Small intestine (tissue), 7 donors: Measurements from ENCODE around the gene GDPD1. TPM values are rescaled to one million over a fixed set of nuclear protein-coding genes. Genes with fewer than 3 reads are reported as not detected.
A peak's percentile ranks its signal among the peaks of the same experiment; 100 is the strongest.
"Not testable (repeated sequence)": the region's sequence is repeated elsewhere in the genome, so short reads cannot be mapped to it uniquely, and the experiment has no call there.

ENCODE experiments used
- DNase-seq, 2 donors: peaks; one replicate each; pipeline versions ENCODE4 v3.0.0 to v3.0.0-alpha.2; 2013
- FAIRE-seq: peaks from 2 replicates; lab custom pipeline; 2012; peaks lifted over from hg19 to GRCh38; lab: Jason Lieb, UNC
- H3K27ac ChIP-seq, 3 donors: one replicate each; pipeline ENCODE4 v1.5.1; 2013; ENCODE audit warnings: low read length in 2 of 3, mild to moderate bottlenecking in 2 of 3, control low read depth in 1 of 3, inconsistent platforms in 1 of 3, low read depth in 1 of 3, moderate library complexity in 1 of 3
- H3K27me3 ChIP-seq, 3 donors: one replicate each; pipeline ENCODE4 v1.6.1; 2013; ENCODE audit warnings: low read length in 3 of 3, inconsistent platforms in 1 of 3; ENCODE audit not compliant: control insufficient read depth in 3 of 3, insufficient read depth in 3 of 3
- H3K36me3 ChIP-seq, 3 donors: one replicate each; pipeline ENCODE4 v1.6.1; 2013; ENCODE audit warnings: low read length in 3 of 3, inconsistent platforms in 1 of 3, low read depth in 1 of 3, mild to moderate bottlenecking in 1 of 3, moderate library complexity in 1 of 3; ENCODE audit not compliant: control insufficient read depth in 3 of 3, insufficient read depth in 2 of 3
- H3K4me1 ChIP-seq, 3 donors: one replicate each; pipeline ENCODE4 v1.6.1; 2013; ENCODE audit warnings: low read length in 2 of 3, inconsistent platforms in 1 of 3, low read depth in 1 of 3, mild to moderate bottlenecking in 1 of 3, moderate library complexity in 1 of 3; ENCODE audit not compliant: control insufficient read depth in 3 of 3, insufficient read depth in 2 of 3
- H3K4me3 ChIP-seq, 3 donors: one replicate each; pipeline ENCODE4 v1.5.1; 2013; ENCODE audit warnings: low read length in 3 of 3, control low read depth in 1 of 3, inconsistent platforms in 1 of 3, low read depth in 1 of 3, mild to moderate bottlenecking in 1 of 3, moderate library complexity in 1 of 3
- H3K9me3 ChIP-seq, 2 donors: one replicate each; pipeline ENCODE4 v1.6.1; 2013; ENCODE audit warnings: low read depth in 1 of 2, low read length in 1 of 2; ENCODE audit not compliant: control insufficient read depth in 2 of 2, insufficient read depth in 1 of 2
- WGBS, 3 donors: extraction: QIAGEN DNeasy Blood & Tissue Kit; methylation state at CpG; one replicate each; pipeline ENCODE4 v1.1.7; 2013; 5-methylcytosine and 5-hydroxymethylcytosine counted together
- polyA plus RNA-seq, 4 donors: library from polyadenylated mRNA; stranded (reverse) in 3 of 4; unstranded in 1 of 4; fragments of 200-250 nt in 3 of 4; fragments of 120-200 nt in 1 of 4; gene quantifications; one replicate each; pipeline versions ENCODE4 v1.2.1 to v1.2.3, GENCODE V29; 2013
- donor health status: healthy with polysubstance abuse.
- donor health status: control.
- donor health status: control.
- donor health status: Bipolar disorder and iron deficiency.
- donor health status: healthy.

GDPD1 gene
- polyA plus RNA-seq, 4 donors, result 2.7 to 4.2 (median 3.9) TPM

DNA sequence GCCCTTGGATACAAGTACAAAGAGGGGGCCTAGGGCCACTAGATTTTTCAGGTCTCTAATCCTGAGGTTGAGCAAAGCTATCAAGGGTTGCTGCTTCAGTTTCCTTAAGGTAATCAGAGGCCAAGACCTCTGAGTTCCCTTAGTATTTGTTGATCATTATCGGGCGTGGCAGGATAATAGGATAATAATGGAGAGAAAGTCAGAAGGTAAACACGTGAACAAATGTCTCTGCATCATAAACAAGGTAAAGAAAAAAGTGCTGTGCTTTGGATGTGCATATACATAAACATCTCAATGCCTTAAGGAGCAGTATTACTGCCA, 69.6 kb downstream of the GDPD1 start:
- no peak overlapping the region for H3K4me3 ChIP-seq
- WGBS, 3 donors, result 4 to 56% (median 20%) methylated on average over 3 of the region's 3 CpGs
- no peak for FAIRE-seq
- no peaks in the 10 kb centered on the region for H3K9me3 ChIP-seq
- peak; percentile 41 to 79 for DNase-seq
- H3K27me3 ChIP-seq, result no peaks in the 10 kb centered on the region
- H3K36me3 ChIP-seq, result no peaks in the 10 kb centered on the region
- peaks cover 0 to 6% (median 3%) of the 10 kb centered on the region in 3 donors for H3K4me1 ChIP-seq
- peak overlapping the region; percentile 28 to 71 (median 64) for H3K27ac ChIP-seq

- not testable (repeated sequence) for H3K36me3 ChIP-seq, H3K4me3 ChIP-seq, H3K4me1 ChIP-seq, H3K9me3 ChIP-seq, H3K27me3 ChIP-seq, FAIRE-seq
- peak overlapping the region; percentile 28 to 71 (median 64) for H3K27ac ChIP-seq
- DNase-seq, result peak; percentile 42 to 85
- 9 to 23% (median 22%) methylated on average over 12 of the region's 12 CpGs for WGBS, 3 donors
Measured at GRCh38 chr17:59290302-59290998, 70.1 kb downstream of the GDPD1 start.

GRCh38 chr17:59292174-59292523, 71.8 kb downstream of the GDPD1 start:
- H3K27ac ChIP-seq, result peak overlapping the region in 1 of 3 donors; percentile 11
- H3K36me3 ChIP-seq, result no peaks in the 10 kb centered on the region
- WGBS, 3 donors, result 11 to 30% (median 16%) methylated on average over 1 of the region's 1 CpG
- peaks cover 0 to 10% (median 3%) of the 10 kb centered on the region in 3 donors for H3K4me1 ChIP-seq
- FAIRE-seq (no peak), DNase-seq (no peak)
- H3K27me3 ChIP-seq, result no peaks in the 10 kb centered on the region
- H3K4me3 ChIP-seq, result no peak overlapping the region
- H3K9me3 ChIP-seq, result no peaks in the 10 kb centered on the region

DNA sequence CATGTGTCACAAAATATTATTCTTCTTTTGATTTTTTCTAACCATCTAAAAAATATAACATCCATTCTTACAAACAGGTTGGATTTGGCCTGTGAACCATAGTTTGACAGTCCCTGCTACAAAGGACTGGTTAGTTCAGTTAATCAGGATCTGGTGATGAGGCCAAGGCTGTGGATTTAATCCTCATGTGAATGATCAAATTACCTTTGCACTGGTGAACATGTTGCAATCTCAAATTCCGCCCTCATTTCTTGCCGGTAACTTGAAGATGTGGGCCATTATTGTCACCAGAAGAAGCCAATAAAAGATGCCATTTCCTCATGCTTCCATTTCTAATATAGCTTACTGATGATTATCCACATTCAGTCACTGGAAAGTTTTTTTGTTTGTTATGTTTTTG, 75.9 kb downstream of the GDPD1 start:
- 28 to 62% (median 32%) methylated on average over 2 of the region's 2 CpGs for WGBS, 3 donors
- no peaks in the 10 kb centered on the region for H3K9me3 ChIP-seq

DNA sequence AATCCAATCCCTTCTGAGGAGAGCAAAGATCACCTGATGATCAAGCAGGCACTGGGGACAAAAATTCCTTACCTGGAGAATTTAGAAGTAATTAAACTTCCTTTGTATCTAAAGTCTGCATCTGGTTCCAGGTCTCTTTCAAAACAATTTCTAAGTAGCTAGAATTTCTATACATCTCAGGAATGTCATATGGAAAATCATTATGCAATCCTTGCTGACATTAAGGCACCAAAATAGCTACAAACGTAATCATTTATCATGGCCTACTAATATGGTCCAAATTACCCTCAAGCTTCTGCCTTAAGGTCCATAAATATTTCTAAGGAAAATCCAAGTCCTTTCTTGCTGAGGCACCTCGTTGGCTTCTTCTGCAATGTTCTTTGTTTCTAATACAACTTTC, 78.2 kb downstream of the GDPD1 start:
- no peak overlapping the region for H3K27ac ChIP-seq
- no peak for DNase-seq
- H3K4me3 ChIP-seq, result no peak overlapping the region
- peaks cover 0 to under 1% of the 10 kb centered on the region in 2 donors for H3K9me3 ChIP-seq
- peaks cover 0 to 11% (median 0%) of the 10 kb centered on the region in 3 donors for H3K4me1 ChIP-seq
- no peaks in the 10 kb centered on the region for H3K27me3 ChIP-seq
- no peak for FAIRE-seq
- 25 to 52% (median 32%) methylated on average over 2 of the region's 2 CpGs for WGBS, 3 donors
- H3K36me3 ChIP-seq, result no peaks in the 10 kb centered on the region

More for the DNA sequence above, 75.9 kb downstream of the GDPD1 start:
- Histone ChIP-seq H3K27me3 (no peaks in the 10 kb centered on the region), H3K4me1 (peaks cover 0 to 11% (median 3%) of the 10 kb centered on the region in 3 donors), H3K4me3 (no peak overlapping the region), H3K36me3 (no peaks in the 10 kb centered on the region), H3K27ac (no peak overlapping the region)
- DNase-seq (peak; percentile 32 to 77), FAIRE-seq (no peak)

DNA sequence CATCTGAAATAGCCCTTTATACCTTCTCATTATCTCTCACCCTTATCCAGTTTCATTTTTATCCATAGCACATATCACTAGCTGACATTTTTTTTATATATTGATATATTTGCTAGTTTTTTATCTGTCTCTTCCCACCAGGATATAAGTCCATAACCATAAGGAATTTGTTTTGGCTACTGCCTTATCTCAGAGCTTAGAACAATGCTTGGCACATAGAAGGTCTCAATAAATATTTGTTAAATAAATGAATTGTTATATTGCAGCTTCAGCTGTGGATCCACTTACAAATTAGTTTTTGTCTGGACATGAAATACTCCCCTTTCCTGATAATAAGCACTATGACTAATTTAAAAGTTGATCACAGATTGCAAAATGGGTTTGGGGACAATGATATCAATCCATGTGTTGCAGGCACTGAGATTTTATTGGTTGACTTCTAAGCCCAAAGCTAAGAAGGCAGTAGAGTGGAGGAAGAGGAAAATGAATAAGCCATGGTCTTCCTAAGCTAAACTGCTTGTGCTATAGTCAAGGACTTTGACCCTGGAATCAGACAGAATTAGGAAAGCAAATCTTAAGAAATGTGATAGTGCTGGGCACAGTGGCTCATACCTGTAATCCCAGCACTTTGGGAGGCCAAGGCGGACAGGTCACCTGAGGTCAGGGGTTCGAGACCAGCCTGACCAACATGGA, 79.2 kb downstream of the GDPD1 start:
- Histone ChIP-seq H3K27ac (no peak overlapping the region), H3K9me3 (peaks cover 0 to 3% of the 10 kb centered on the region in 2 donors), H3K4me1 (peaks cover 0 to 11% (median 0%) of the 10 kb centered on the region in 3 donors), H3K4me3 (no peak overlapping the region), H3K27me3 (no peaks in the 10 kb centered on the region), H3K36me3 (no peaks in the 10 kb centered on the region)
- FAIRE-seq (no peak), DNase-seq (peak; percentile 21 to 77)
- 10 to 78% (median 27%) methylated on average over 2 of the region's 2 CpGs for WGBS, 3 donors

GRCh38 chr17:59300941-59301340, 80.6 kb downstream of the GDPD1 start:
- H3K36me3 ChIP-seq, result no peaks in the 10 kb centered on the region
- WGBS, 3 donors, result 72 to 86% (median 79%) methylated on average over 5 of the region's 5 CpGs
- peaks cover 0 to 11% (median 0%) of the 10 kb centered on the region in 3 donors for H3K4me1 ChIP-seq
- no peak overlapping the region for H3K4me3 ChIP-seq
- FAIRE-seq, result no peak
- H3K27ac ChIP-seq, result no peak overlapping the region
- H3K27me3 ChIP-seq, result no peaks in the 10 kb centered on the region
- peaks cover 0 to 3% of the 10 kb centered on the region in 2 donors for H3K9me3 ChIP-seq
- no peak for DNase-seq

DNA sequence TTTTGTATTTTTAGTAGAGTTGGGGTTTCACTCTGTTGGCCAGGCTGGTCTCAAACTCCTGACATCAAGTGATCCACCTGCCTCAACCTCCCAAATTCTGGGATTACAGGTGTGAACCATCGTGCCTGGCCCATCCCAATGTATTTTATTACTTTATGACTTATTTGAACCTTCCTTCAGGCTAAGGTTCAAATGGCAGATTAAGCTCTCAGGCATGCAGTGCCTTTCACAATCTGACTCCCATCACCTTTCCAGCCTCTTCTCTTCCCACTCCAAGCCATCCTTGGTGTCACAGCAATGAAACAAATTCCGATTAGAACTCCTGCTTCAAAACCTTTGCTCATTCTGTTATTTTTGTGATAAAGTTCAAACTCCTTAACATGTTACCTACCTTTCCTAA, 84.5 kb downstream of the GDPD1 start:
- 19 to 69% (median 44%) methylated on average over 2 of the region's 2 CpGs for WGBS, 3 donors
- no peaks in the 10 kb centered on the region for H3K27me3 ChIP-seq
- peaks cover 0 to 3% of the 10 kb centered on the region in 2 donors for H3K9me3 ChIP-seq
- H3K4me3 ChIP-seq, result no peak overlapping the region
- H3K27ac ChIP-seq, result no peak overlapping the region
- FAIRE-seq, result no peak
- peak in 1 of 2 donors; percentile 84 for DNase-seq
- H3K4me1 ChIP-seq, result no peaks in the 10 kb centered on the region
- no peaks in the 10 kb centered on the region for H3K36me3 ChIP-seq
